Aorta (tissue), 5 donors: ENCODE results near the gene STPG4. TPM values are rescaled to one million over a fixed set of nuclear protein-coding genes. Genes with fewer than 3 reads are reported as not detected.

ENCODE experiments used
- ATAC-seq: fragments of 200-7000 bp; cut with Tn5 transposase; one replicate; pipeline ENCODE4 v1.9.1; 2022; ENCODE audit warnings: moderate library complexity; ENCODE audit not compliant: low FRiP score
- DNase-seq, 2 donors: peaks; one replicate each; pipeline ENCODE4 v3.0.0-alpha.2; 2020
- H3K27ac ChIP-seq, 2 donors: one replicate each; pipeline ENCODE4 v1.5.1; 2013; ENCODE audit warnings: low read length in 2 of 2, mild to moderate bottlenecking in 2 of 2, moderate library complexity in 2 of 2, control low read depth in 1 of 2, inconsistent platforms in 1 of 2, low read depth in 1 of 2
- H3K27me3 ChIP-seq, 2 donors: one replicate each; pipeline ENCODE4 v1.6.1; 2013; ENCODE audit warnings: control low read depth in 1 of 2, low read length in 1 of 2, mild to moderate bottlenecking in 1 of 2, moderate library complexity in 1 of 2; ENCODE audit not compliant: insufficient read depth in 2 of 2, control insufficient read depth in 1 of 2
- H3K36me3 ChIP-seq, 2 donors: one replicate each; pipeline ENCODE4 v1.6.1; 2013; ENCODE audit warnings: control low read depth in 1 of 2, low read length in 1 of 2, mild to moderate bottlenecking in 1 of 2; ENCODE audit not compliant: insufficient read depth in 2 of 2, control insufficient read depth in 1 of 2
- H3K4me1 ChIP-seq, 2 donors: one replicate each; pipeline ENCODE4 v1.6.1; 2013; ENCODE audit warnings: low read length in 2 of 2, control low read depth in 1 of 2, mild to moderate bottlenecking in 1 of 2, moderate library complexity in 1 of 2; ENCODE audit not compliant: insufficient read depth in 2 of 2, control insufficient read depth in 1 of 2
- H3K4me3 ChIP-seq, 2 donors: one replicate each; pipeline ENCODE4 v1.5.1; 2013; ENCODE audit warnings: low read length in 2 of 2, control low read depth in 1 of 2, mild to moderate bottlenecking in 1 of 2
- H3K9me3 ChIP-seq: one replicate; pipeline ENCODE4 v1.6.1; 2013; ENCODE audit warnings: mild to moderate bottlenecking, low read length; ENCODE audit not compliant: control insufficient read depth
- WGBS, 2 donors: extraction: QIAGEN DNeasy Blood & Tissue Kit; methylation state at CpG; one replicate each; pipeline ENCODE4 v1.1.7; 2013; 5-methylcytosine and 5-hydroxymethylcytosine counted together
- intact Hi-C, 2 donors: fragments of 100-400 bp; cut with DNase I; formaldehyde crosslinking; loops; one replicate each; pipeline versions ENCODE4 v1.14.2 to v1.15.0; 2022
- polyA plus RNA-seq, 2 donors: library from polyadenylated mRNA; stranded (reverse); fragments of 200-250 nt; gene quantifications; one replicate each; pipeline ENCODE4 v1.2.3, GENCODE V29; 2013
- total RNA-seq, 2 donors: library from RNA; stranded (reverse); fragmentation: NEBNext Ultra II Directional; extraction: Animal tissue kit (Norgen Biotek cat#: 25700); gene quantifications; one replicate each; pipeline ENCODE4 v1.2.1, GENCODE V29; 2021
- donor health status: healthy with polysubstance abuse.
- donor health status: Bipolar disorder and iron deficiency.
- donor health status: DM: no; HTN: no; CAD: no.
- donor health status: DM: no; HTN: no; CAD: no.
- donor health status: DM: yes; HTN: yes; CAD: no.

The STPG4 gene
- total and polyA plus RNA-seq, 4 donors, result 0.51 to 0.90 (median 0.75) TPM; not detected in 1

- intact Hi-C loops, result no loop called here
- Histone ChIP-seq H3K27ac (no peak overlapping the region), H3K4me3 (no peak overlapping the region), H3K9me3 (no peaks in the 10 kb centered on the region), H3K36me3 (no peaks in the 10 kb centered on the region), H3K4me1 (peaks cover 0 to 2% of the 10 kb centered on the region in 2 donors), H3K27me3 (no peaks in the 10 kb centered on the region)
- DNase-seq (peak in 1 of 2 donors; percentile 73), ATAC-seq (no peak)
- 92 to 93% methylated on average over 17 of the region's 17 CpGs for WGBS, 2 donors
Observed at GRCh38 chr2:47083886-47084687, 71.0 kb downstream of the STPG4 start.

- ATAC-seq (no peak), DNase-seq (no peak)
- no peak overlapping the region for H3K27ac ChIP-seq
- H3K4me1 ChIP-seq, result peaks cover 0 to 2% of the 10 kb centered on the region in 2 donors
- H3K4me3 ChIP-seq, result no peak overlapping the region
- WGBS, 2 donors, result 93 to 95% methylated on average over 3 of the region's 3 CpGs
- no peaks in the 10 kb centered on the region for H3K36me3 ChIP-seq
- H3K27me3 ChIP-seq, result no peaks in the 10 kb centered on the region
- H3K9me3 ChIP-seq, result no peaks in the 10 kb centered on the region
- intact Hi-C loops, result no loop called here
Observed at GRCh38 chr2:47083485-47083884, 71.6 kb downstream of the STPG4 start.

- H3K27ac ChIP-seq, result no peak overlapping the region
- no peak overlapping the region for H3K4me3 ChIP-seq
- ATAC-seq (no peak), DNase-seq (no peak)
- H3K4me1 ChIP-seq, result peaks cover 0 to 2% of the 10 kb centered on the region in 2 donors
- intact Hi-C loops, result no loop called here
- WGBS, 2 donors, result 90 to 92% methylated on average over 6 of the region's 6 CpGs
- no peaks in the 10 kb centered on the region for H3K27me3 ChIP-seq
- H3K9me3 ChIP-seq, result no peaks in the 10 kb centered on the region
- H3K36me3 ChIP-seq, result no peaks in the 10 kb centered on the region
Observed at GRCh38 chr2:47083005-47083404, 72.1 kb downstream of the STPG4 start.

GRCh38 chr2:47080888-47081301 is 74.2 kb downstream of the STPG4 start:
- Histone ChIP-seq H3K27me3 (no peaks in the 10 kb centered on the region), H3K27ac (no peak overlapping the region), H3K36me3 (no peaks in the 10 kb centered on the region), H3K4me3 (no peak overlapping the region), H3K4me1 (peaks cover 0 to 6% of the 10 kb centered on the region in 2 donors), H3K9me3 (no peaks in the 10 kb centered on the region)
- ATAC-seq, result no peak
- intact Hi-C loops, result no loop called here
- no peak for DNase-seq
- 88 to 91% methylated on average over 7 of the region's 7 CpGs for WGBS, 2 donors

- intact Hi-C loops, result no loop called here
- WGBS, 2 donors, result 51 to 54% methylated on average over 11 of the region's 11 CpGs
- no peak overlapping the region for H3K27ac ChIP-seq
Observed at GRCh38 chr2:47079515-47080412, 75.3 kb downstream of the STPG4 start.

GRCh38 chr2:47078541-47079482 is 76.3 kb downstream of the STPG4 start:
- no peaks in the 10 kb centered on the region for H3K36me3 ChIP-seq
- H3K27me3 ChIP-seq, result no peaks in the 10 kb centered on the region
- intact Hi-C loops, result no loop called here
- peaks cover 0 to 6% of the 10 kb centered on the region in 2 donors for H3K4me1 ChIP-seq
- no peak overlapping the region for H3K27ac ChIP-seq
- H3K9me3 ChIP-seq, result no peaks in the 10 kb centered on the region
- no peak for ATAC-seq
- DNase-seq, result peak; percentile 38 to 72
- 88 to 90% methylated on average over 17 of the region's 17 CpGs for WGBS, 2 donors
- H3K4me3 ChIP-seq, result no peak overlapping the region

More at GRCh38 chr2:47079515-47080412, 75.3 kb downstream of the STPG4 start:
- no peak for ATAC-seq
- Histone ChIP-seq H3K9me3 (no peaks in the 10 kb centered on the region), H3K27me3 (no peaks in the 10 kb centered on the region), H3K4me1 (peaks cover 0 to 6% of the 10 kb centered on the region in 2 donors), H3K4me3 (no peak overlapping the region), H3K36me3 (no peaks in the 10 kb centered on the region)
- DNase-seq, result no peak

GRCh38 chr2:47077442-47078117 is 77.5 kb downstream of the STPG4 start:
- Histone ChIP-seq H3K4me3 (no peak overlapping the region), H3K9me3 (no peaks in the 10 kb centered on the region), H3K4me1 (peaks cover 0 to 6% of the 10 kb centered on the region in 2 donors), H3K27ac (peak overlapping the region in 1 of 2 donors; percentile 93), H3K27me3 (no peaks in the 10 kb centered on the region), H3K36me3 (no peaks in the 10 kb centered on the region)
- DNase-seq (peak; percentile 34 to 43), ATAC-seq (no peak)
- 92 to 93% methylated on average over 9 of the region's 9 CpGs for WGBS, 2 donors
- intact Hi-C loops, result no loop called here
